GM10248 (cell line): ENCODE data around the gene MUC20.

ENCODE experiments used
- CTCF ChIA-PET: fragments of 300-600 bp; sonication (Branson Sonifier 250); formaldehyde crosslinking; extraction: SDS; loops from one replicate; lab custom pipeline; 2021; ENCODE audit warnings: antibody characterized with exemption; lab: Yijun Ruan, JAX
- POLR2A ChIA-PET: fragments of 350-650 bp; sonication (Branson Sonifier 250); formaldehyde crosslinking; extraction: SDS; loops from one replicate; lab custom pipeline; 2020; ENCODE audit warnings: antibody characterized with exemption; lab: Yijun Ruan, JAX
- DNase-seq: peaks from one replicate; pipeline ENCODE4 v3.0.0; 2012; ENCODE audit errors: extremely low spot score
- CTCF ChIP-seq: IDR thresholded peaks from 2 replicates; pipeline ENCODE4 v1.5.1; 2012; ENCODE audit warnings: mild to moderate bottlenecking, low read depth; ENCODE audit errors: extremely low read depth, missing control alignments, control extremely low read depth

Gene MUC20

GRCh38 chr3:195696632-195697278 lies 24.0 kb upstream of the MUC20 start:
- POLR2A ChIA-PET, result no interaction called here
- no peak for DNase-seq
- CTCF ChIA-PET, result no interaction called here
- TF ChIP-seq CTCF, result no peak

GRCh38 chr3:195697582-195698324 lies 23.0 kb upstream of the MUC20 start:
- ChIA-PET CTCF (no interaction called here), POLR2A (no interaction called here)
- no peak for DNase-seq
- no peak for TF ChIP-seq CTCF

- no peak for TF ChIP-seq CTCF
- POLR2A ChIA-PET, result interaction anchor here (0.6 kb wide), 1 partner anchor 11 kb away, joined by 3 read pairs; no protein-coding TSS in a partner anchor
- CTCF ChIA-PET, result interaction anchor here (1.7 kb wide), 1 partner anchor 19 kb away, joined by 3 read pairs; no protein-coding TSS in a partner anchor
- DNase-seq, result no peak
Observed at GRCh38 chr3:195698325-195698646, 22.5 kb upstream of the MUC20 start.

GRCh38 chr3:195698647-195699387 lies 22.0 kb upstream of the MUC20 start:
- ChIA-PET POLR2A (interaction anchor here (0.6 kb wide), 1 partner anchor 12 kb away, joined by 3 read pairs; no protein-coding TSS in a partner anchor), CTCF (interaction anchor here (1.7 kb wide), 1 partner anchor 18 kb away, joined by 3 read pairs; no protein-coding TSS in a partner anchor)
- no peak for DNase-seq
- TF ChIP-seq CTCF, result no peak

GRCh38 chr3:195699388-195699771 lies 21.4 kb upstream of the MUC20 start:
- no peak for TF ChIP-seq CTCF
- DNase-seq, result no peak
- CTCF ChIA-PET, result interaction anchor here (1.7 kb wide), 1 partner anchor 18 kb away, joined by 3 read pairs; no protein-coding TSS in a partner anchor
- POLR2A ChIA-PET, result no interaction called here

GRCh38 chr3:195699860-195700259 lies 20.9 kb upstream of the MUC20 start:
- POLR2A ChIA-PET, result no interaction called here
- DNase-seq, result no peak
- no peak for TF ChIP-seq CTCF
- CTCF ChIA-PET, result interaction anchor here (1.7 kb wide), 1 partner anchor 17 kb away, joined by 3 read pairs; no protein-coding TSS in a partner anchor
